HG02938 (cell line): ENCODE results near the gene LRP5.
"Not testable (repeated sequence)": the region's sequence is repeated elsewhere in the genome, so short reads cannot be mapped to it uniquely, and the experiment has no call there.

ENCODE experiments used
- ATAC-seq: cut with Tn5 transposase; IDR thresholded peaks from one replicate; pipeline ENCODE4 v1.9.1; 2021; ENCODE audit warnings: mild to moderate bottlenecking, moderate library complexity; ENCODE audit not compliant: unreplicated experiment

The LRP5 gene

GRCh38 chr11:68438658-68439259 lies 126.4 kb downstream of the LRP5 start:
- no peak for ATAC-seq

- ATAC-seq, result no peak
Observed at GRCh38 chr11:68439355-68440065, 127.1 kb downstream of the LRP5 start.

GRCh38 chr11:68440224-68440623 lies 127.8 kb downstream of the LRP5 start:
- no peak for ATAC-seq

- no peak for ATAC-seq
Observed at GRCh38 chr11:68441466-68442230, 129.3 kb downstream of the LRP5 start.

GRCh38 chr11:68442433-68442832 lies 130.0 kb downstream of the LRP5 start:
- no peak for ATAC-seq

- no peak for ATAC-seq
Observed at GRCh38 chr11:68444566-68444965, 132.2 kb downstream of the LRP5 start.

GRCh38 chr11:68445531-68446035 lies 133.2 kb downstream of the LRP5 start:
- no peak for ATAC-seq

GRCh38 chr11:68446046-68446725 lies 133.8 kb downstream of the LRP5 start:
- ATAC-seq, result no peak

GRCh38 chr11:68447015-68447801 lies 134.8 kb downstream of the LRP5 start:
- ATAC-seq, result no peak

GRCh38 chr11:68447914-68448313 lies 135.5 kb downstream of the LRP5 start:
- not testable (repeated sequence) for ATAC-seq

GRCh38 chr11:68448604-68449011 lies 136.2 kb downstream of the LRP5 start:
- ATAC-seq, result no peak

- no peak for ATAC-seq
Observed at GRCh38 chr11:68449951-68450350, 137.6 kb downstream of the LRP5 start.

GRCh38 chr11:68450711-68451110 lies 138.3 kb downstream of the LRP5 start:
- ATAC-seq, result no peak

- ATAC-seq, result no peak
Observed at GRCh38 chr11:68454767-68455166, 142.4 kb downstream of the LRP5 start.

- no peak for ATAC-seq
Observed at GRCh38 chr11:68455485-68455884, 143.1 kb downstream of the LRP5 start.

GRCh38 chr11:68457216-68457897 lies 145.0 kb downstream of the LRP5 start:
- no peak for ATAC-seq

GRCh38 chr11:68457898-68458249 lies 145.5 kb downstream of the LRP5 start:
- ATAC-seq, result no peak

- not testable (repeated sequence) for ATAC-seq
Observed at GRCh38 chr11:68458340-68458739, 145.9 kb downstream of the LRP5 start.

GRCh38 chr11:68459886-68460740 lies 147.7 kb downstream of the LRP5 start:
- peak; percentile 78 for ATAC-seq
